ENCODE measurements around the gene SRR.

The SRR gene

DNA sequence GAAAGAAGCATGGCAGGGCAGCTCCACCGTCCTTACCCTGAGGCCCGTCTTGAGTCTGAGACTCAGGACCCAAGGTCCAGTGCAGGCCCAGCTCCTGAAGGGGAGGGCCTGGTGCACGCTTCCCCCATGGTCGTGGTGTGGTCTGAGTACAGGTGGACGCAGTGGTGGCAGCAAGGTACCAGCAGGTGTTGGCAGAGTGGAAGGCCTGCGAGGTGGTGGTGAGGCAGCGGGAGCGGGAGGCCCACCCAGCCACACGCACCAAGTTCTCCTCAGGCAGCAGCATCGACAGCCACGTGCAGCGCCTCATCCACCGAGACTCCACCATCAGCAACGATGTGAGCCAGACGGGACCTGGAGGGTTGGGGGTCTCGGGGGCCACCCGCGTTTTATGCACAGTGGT lies 69.4 kb downstream of the SRR start:
- DNase-seq: no peak

Data from islet precursor cell (in vitro differentiated cells).